GM18907 (cell line): Measurements from ENCODE around the gene MBOAT2.

Experiments used
- ATAC-seq: cut with Tn5 transposase; IDR thresholded peaks from one replicate; pipeline ENCODE4 v1.9.1; 2021; ENCODE audit warnings: mild to moderate bottlenecking, moderate library complexity; ENCODE audit not compliant: unreplicated experiment

Gene MBOAT2

GRCh38 chr2:9018109-9018508, 14.6 kb upstream of the MBOAT2 start:
- no peak for ATAC-seq

- ATAC-seq = no peak
These were observed 13.9 kb upstream of the MBOAT2 start for GRCh38 chr2:9017411-9017810.

GRCh38 chr2:9015998-9016397, 12.5 kb upstream of the MBOAT2 start:
- ATAC-seq = no peak

GRCh38 chr2:9013403-9013802, 9.9 kb upstream of the MBOAT2 start:
- ATAC-seq = no peak

- ATAC-seq = no peak
These were observed 7.4 kb upstream of the MBOAT2 start for GRCh38 chr2:9010866-9011265.

- no peak for ATAC-seq
These were observed 5.6 kb upstream of the MBOAT2 start for GRCh38 chr2:9008951-9009664.

- no peak for ATAC-seq
These were observed 2.9 kb upstream of the MBOAT2 start for GRCh38 chr2:9006368-9006767.

GRCh38 chr2:9004338-9005204, 1.1 kb upstream of the MBOAT2 start:
- ATAC-seq = no peak

- no peak for ATAC-seq
These were observed 193 bp downstream of the MBOAT2 start for GRCh38 chr2:9003366-9003615.

- peak; percentile 31 for ATAC-seq
These were observed 683 bp downstream of the MBOAT2 start for GRCh38 chr2:9002637-9003365.

- ATAC-seq = no peak
These were observed 1.2 kb downstream of the MBOAT2 start for GRCh38 chr2:9002313-9002636.

GRCh38 chr2:9001778-9002177, 1.7 kb downstream of the MBOAT2 start:
- no peak for ATAC-seq

GRCh38 chr2:9001229-9001628, 2.3 kb downstream of the MBOAT2 start:
- no peak for ATAC-seq

GRCh38 chr2:9000442-9000841, 3.0 kb downstream of the MBOAT2 start:
- no peak for ATAC-seq

GRCh38 chr2:8999797-9000196, 3.7 kb downstream of the MBOAT2 start:
- no peak for ATAC-seq

- no peak for ATAC-seq
These were observed 4.4 kb downstream of the MBOAT2 start for GRCh38 chr2:8999102-8999446.

GRCh38 chr2:8998418-8999101, 4.9 kb downstream of the MBOAT2 start:
- ATAC-seq = no peak

- no peak for ATAC-seq
These were observed 5.9 kb downstream of the MBOAT2 start for GRCh38 chr2:8997631-8998030.

GRCh38 chr2:8997108-8997507, 6.4 kb downstream of the MBOAT2 start:
- no peak for ATAC-seq

GRCh38 chr2:8996006-8996405, 7.5 kb downstream of the MBOAT2 start:
- no peak for ATAC-seq

GRCh38 chr2:8994386-8994785, 9.1 kb downstream of the MBOAT2 start:
- ATAC-seq = no peak

- ATAC-seq = no peak
These were observed 9.6 kb downstream of the MBOAT2 start for GRCh38 chr2:8993902-8994278.
